Activated CD4-positive, alpha-beta T cell treated with anti-CD3 and anti-CD28 coated beads for 36 hours (primary cell): ENCODE data around the gene ZNF519. TPM values are rescaled to one million over a fixed set of nuclear protein-coding genes. Genes with fewer than 3 reads are reported as not detected.
A peak's percentile ranks its signal among the peaks of the same experiment; 100 is the strongest.

Experiments
- ATAC-seq: fragments of 200-7000 bp; cut with Tn5 transposase; one replicate; pipeline ENCODE4 v1.10.0; 2021; ENCODE audit warnings: mild to moderate bottlenecking, moderate library complexity
- CTCF ChIA-PET: fragments of 350-600 bp; sonication (Branson Sonifier 250); formaldehyde crosslinking; loops from one replicate; lab custom pipeline; 2021; ENCODE audit warnings: antibody characterized with exemption; lab: Charles Lee
- POLR2A ChIA-PET: fragments of 350-600 bp; sonication (Branson Sonifier 250); formaldehyde crosslinking; loops from one replicate; lab custom pipeline; 2021; ENCODE audit warnings: antibody characterized with exemption, inconsistent platforms; lab: Charles Lee
- DNase-seq: peaks from one replicate; pipeline ENCODE4 v3.0.0-alpha.2; 2020
- H3K27ac Mint-ChIP-seq: one replicate; pipeline ENCODE4 v1.8.0; 2021; ENCODE audit warnings: mixed read lengths
- H3K27me3 Mint-ChIP-seq: one replicate; pipeline ENCODE4 v1.8.0; 2021; ENCODE audit warnings: mixed read lengths
- H3K36me3 Mint-ChIP-seq: one replicate; pipeline ENCODE4 v1.8.0; 2021; ENCODE audit warnings: low read depth, mixed read lengths
- H3K4me1 Mint-ChIP-seq: one replicate; pipeline ENCODE4 v1.8.0; 2021; ENCODE audit warnings: mixed read lengths
- H3K4me3 Mint-ChIP-seq: one replicate; pipeline ENCODE4 v1.8.0; 2021; ENCODE audit warnings: mild to moderate bottlenecking, moderate library complexity, mixed read lengths
- H3K9me3 Mint-ChIP-seq: one replicate; pipeline ENCODE4 v1.8.0; 2021; ENCODE audit warnings: low read depth, mixed read lengths
- intact Hi-C, 2 experiments: fragments of 100-400 bp; cut with DNase I in 1 of 2; cut with micrococcal nuclease in 1 of 2; formaldehyde crosslinking; loops; one replicate each; pipeline versions ENCODE4 v1.14.2 to v1.15.1; 2022 to 2024; cut with DNase I, micrococcal nuclease
- total RNA-seq, 2 experiments: library from RNA; stranded (reverse); gene quantifications; one replicate each; pipeline ENCODE4 v1.2.3, GENCODE V29; 2021

ZNF519 gene
- total RNA-seq, 2 experiments from 2014 or later = 14.5 to 16.3 TPM

DNA sequence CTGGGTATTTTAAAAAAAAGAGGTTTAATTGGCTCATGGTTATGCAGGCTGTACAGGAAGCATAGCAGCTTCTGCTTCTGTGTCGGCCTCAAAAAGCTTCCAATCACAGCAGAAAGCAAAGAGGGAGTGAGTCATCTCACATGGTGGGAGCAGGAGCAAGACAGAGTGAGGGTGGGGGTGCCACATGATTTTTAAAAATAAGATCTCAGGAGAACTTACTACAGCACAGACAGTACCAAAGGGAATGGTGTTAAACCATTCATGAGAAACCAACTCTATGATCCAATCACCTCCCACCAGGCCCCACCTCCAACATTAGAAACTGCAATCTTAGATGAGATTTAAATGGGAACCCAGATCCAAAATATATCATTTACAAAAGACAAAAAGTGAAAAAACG is 14.6 kb downstream of the ZNF519 start:
- intact Hi-C loops = no loop called here
- Mint-ChIP-seq H3K4me1 (no peaks in the 10 kb centered on the region), H3K9me3 (peaks cover 6% of the 10 kb centered on the region), H3K27me3 (no peaks in the 10 kb centered on the region), H3K36me3 (peaks cover 32% of the 10 kb centered on the region), H3K4me3 (no peak overlapping the region), H3K27ac (no peak overlapping the region)
- ChIA-PET CTCF (no interaction called here), POLR2A (no interaction called here)
- DNase-seq (no peak), ATAC-seq (no peak)

DNA sequence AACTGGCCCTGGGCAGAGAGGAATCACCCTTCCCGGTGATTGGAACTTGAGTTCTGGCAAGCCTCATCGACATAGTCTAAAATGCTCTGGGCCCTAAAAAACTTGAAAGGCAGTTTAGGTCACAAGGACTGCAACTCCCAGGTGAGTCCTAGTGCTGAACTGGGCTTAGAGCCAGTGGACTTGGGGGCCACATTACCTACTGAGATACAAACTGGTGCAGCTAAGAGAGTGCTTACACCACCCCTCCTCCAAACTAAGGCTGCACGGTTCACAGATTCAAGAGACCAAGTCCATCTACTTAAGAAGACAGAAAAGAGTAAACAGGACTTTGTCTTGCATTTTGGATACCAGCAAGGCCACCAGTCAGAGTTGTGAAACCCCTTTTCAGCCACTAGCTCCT is 25.3 kb downstream of the ZNF519 start:
- ChIA-PET CTCF (no interaction called here), POLR2A (no interaction called here)
- no peak overlapping the region for H3K4me3 Mint-ChIP-seq
- no peaks in the 10 kb centered on the region for H3K4me1 Mint-ChIP-seq
- H3K36me3 Mint-ChIP-seq = peaks cover 56% of the 10 kb centered on the region
- no peaks in the 10 kb centered on the region for H3K27me3 Mint-ChIP-seq
- intact Hi-C loops = no loop called here
- DNase-seq (no peak), ATAC-seq (no peak)
- no peak overlapping the region for H3K27ac Mint-ChIP-seq
- H3K9me3 Mint-ChIP-seq = peaks cover 38% of the 10 kb centered on the region

DNA sequence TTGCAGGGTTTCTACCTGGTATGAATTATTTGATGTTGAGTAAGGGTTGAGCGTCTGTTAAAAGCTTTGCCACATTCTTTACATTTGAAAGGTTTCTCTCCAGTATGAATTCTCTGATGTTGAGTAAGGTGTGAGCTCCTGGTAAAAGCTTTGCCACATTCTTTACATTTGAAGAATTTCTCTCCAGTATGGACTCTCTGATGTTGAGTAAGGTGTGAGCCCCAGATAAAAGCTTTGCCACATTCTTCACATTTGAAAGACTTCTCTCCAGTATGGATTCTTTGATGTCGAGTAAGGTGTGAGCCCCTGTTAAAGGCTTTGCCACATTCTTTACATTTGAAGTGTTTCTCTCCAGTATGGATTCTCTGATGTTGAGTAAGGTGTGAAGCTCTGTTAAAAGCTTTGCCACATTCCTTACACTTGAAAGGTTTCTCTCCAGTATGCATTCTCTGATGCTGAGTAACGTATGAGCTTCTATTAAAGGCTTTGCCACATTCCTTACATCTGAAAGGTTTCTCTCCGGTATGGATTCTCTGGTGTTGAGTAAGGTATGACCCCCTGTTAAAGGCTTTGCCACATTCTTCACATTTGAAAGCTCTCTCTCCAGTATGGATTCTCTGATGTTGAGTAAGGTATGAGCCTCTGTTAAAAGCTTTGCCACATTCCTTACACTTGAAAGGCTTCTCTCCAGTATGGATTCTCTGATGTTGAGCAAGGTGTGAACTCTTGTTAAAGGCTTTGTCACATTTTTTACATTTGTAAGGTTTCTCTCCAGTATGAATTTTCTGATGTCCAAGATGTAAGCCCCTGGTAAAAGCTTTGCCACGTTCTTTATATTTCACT is 27.1 kb downstream of the ZNF519 start:
- DNase-seq (no peak), ATAC-seq (no peak)
- Mint-ChIP-seq H3K27me3 (no peaks in the 10 kb centered on the region), H3K9me3 (peaks cover 31% of the 10 kb centered on the region), H3K4me1 (peaks cover 12% of the 10 kb centered on the region), H3K4me3 (no peak overlapping the region), H3K27ac (no peak overlapping the region), H3K36me3 (peaks cover 62% of the 10 kb centered on the region)
- CTCF ChIA-PET = no interaction called here
- POLR2A ChIA-PET = no interaction called here
- intact Hi-C loops = no loop called here

DNA sequence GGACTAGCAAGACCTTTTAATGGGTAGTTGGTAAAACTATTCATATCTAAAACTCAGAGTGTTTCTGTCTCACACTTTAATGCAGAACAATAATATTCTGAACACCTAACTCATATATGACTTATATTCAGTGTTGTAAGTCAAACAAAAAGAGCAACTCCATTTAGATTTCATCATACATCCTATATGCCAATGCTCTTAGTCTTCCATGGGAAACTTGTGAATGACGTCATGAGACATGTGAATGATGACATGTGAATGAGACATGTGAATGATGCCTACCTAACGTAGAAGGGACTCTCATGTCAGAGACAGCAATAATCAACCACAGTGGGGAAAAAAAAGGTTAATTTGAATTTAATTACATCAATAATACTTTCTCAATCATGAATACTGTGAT is 28.0 kb downstream of the ZNF519 start:
- CTCF ChIA-PET = no interaction called here
- peaks cover 59% of the 10 kb centered on the region for H3K36me3 Mint-ChIP-seq
- H3K4me3 Mint-ChIP-seq = no peak overlapping the region
- ATAC-seq (no peak), DNase-seq (no peak)
- H3K9me3 Mint-ChIP-seq = peaks cover 27% of the 10 kb centered on the region
- POLR2A ChIA-PET = no interaction called here
- H3K27me3 Mint-ChIP-seq = no peaks in the 10 kb centered on the region
- intact Hi-C loops = no loop called here
- peaks cover 12% of the 10 kb centered on the region for H3K4me1 Mint-ChIP-seq
- H3K27ac Mint-ChIP-seq = no peak overlapping the region

DNA sequence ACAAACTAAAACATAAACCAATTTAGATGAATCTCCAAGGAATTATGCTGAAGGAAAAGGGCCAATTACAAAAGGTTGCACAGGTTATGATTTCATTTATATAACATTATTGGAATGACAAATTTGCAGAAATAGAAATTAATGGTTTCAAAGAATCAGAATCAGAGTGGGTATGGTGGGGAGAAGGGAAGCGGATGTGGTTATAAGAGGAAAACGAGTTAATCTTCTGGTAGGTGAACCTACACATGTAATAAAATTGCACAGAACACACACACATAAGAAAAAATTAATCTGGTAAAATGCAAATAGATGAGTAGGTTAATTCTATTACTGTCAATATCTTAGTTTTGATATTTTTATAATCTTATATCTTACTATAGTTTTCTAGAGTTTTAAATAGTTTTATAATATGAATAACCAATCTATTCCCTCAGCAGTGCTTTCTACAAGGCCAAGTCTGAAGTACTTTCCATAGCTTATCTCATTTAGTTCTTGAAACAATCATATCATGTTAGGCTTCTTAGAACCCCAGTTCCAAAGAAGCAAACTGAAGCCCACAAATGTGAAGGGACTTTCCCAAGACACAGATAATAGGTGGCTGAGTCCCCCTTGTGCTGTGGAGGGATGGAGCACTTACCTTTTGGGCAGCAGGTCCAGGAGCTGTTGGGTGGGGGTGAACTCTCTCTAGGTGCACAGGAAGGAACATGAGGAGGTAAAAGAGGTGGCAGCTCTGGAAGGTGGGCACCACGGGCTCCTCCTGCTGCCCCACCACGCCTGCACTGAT is 31.5 kb downstream of the ZNF519 start:
- intact Hi-C loops = no loop called here
- Mint-ChIP-seq H3K27ac (peak overlapping the region; percentile 58), H3K4me1 (peaks cover 19% of the 10 kb centered on the region), H3K4me3 (no peak overlapping the region), H3K27me3 (no peaks in the 10 kb centered on the region), H3K36me3 (peaks cover 40% of the 10 kb centered on the region), H3K9me3 (peaks cover 15% of the 10 kb centered on the region)
- peak; percentile 33 for ATAC-seq
- POLR2A ChIA-PET = no interaction called here
- DNase-seq = no peak
- CTCF ChIA-PET = no interaction called here

DNA sequence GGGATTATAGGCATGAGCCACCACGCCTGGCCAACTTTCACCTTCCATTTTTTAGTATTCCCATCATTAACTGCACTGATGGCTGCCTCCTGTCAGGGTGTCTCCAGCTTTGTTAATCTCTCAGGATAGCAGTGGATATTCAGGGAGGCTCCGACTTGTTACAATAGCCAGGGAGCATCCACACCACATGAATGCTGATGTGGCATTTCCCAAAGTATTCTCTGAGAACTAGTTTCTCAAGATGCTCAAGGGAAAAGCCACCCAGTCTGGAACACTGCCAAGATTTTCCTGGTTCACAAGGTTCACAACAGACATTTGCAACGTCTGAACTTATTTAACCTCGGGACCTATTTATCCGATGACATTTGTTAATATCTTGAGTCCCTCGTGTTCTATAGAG is 33.8 kb downstream of the ZNF519 start:
- H3K27ac Mint-ChIP-seq = no peak overlapping the region
- H3K27me3 Mint-ChIP-seq = no peaks in the 10 kb centered on the region
- H3K36me3 Mint-ChIP-seq = peaks cover 25% of the 10 kb centered on the region
- ChIA-PET POLR2A (no interaction called here), CTCF (no interaction called here)
- intact Hi-C loops = no loop called here
- peaks cover 2% of the 10 kb centered on the region for H3K9me3 Mint-ChIP-seq
- peaks cover 19% of the 10 kb centered on the region for H3K4me1 Mint-ChIP-seq
- DNase-seq (no peak), ATAC-seq (no peak)
- H3K4me3 Mint-ChIP-seq = no peak overlapping the region

DNA sequence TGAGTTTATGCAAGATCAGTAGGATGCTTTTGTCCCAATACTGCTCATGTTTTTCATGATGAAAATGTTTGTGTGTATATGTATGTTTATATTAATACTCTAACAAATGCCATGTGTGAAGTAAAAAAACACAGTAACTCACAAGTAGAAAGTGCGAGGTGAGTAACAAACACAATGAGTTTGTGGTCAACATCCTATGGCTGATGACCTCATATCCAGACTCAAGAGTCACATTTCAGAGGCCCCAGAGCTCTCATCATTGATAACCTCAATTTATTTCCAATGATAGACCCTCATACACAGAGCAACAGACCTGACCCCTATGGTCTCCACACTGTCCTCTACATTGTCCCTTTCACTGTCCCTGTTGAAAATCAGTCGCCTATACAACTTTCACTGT is 34.5 kb downstream of the ZNF519 start:
- intact Hi-C loops = no loop called here
- peaks cover 23% of the 10 kb centered on the region for H3K36me3 Mint-ChIP-seq
- ATAC-seq (peak; percentile 58), DNase-seq (no peak)
- H3K4me3 Mint-ChIP-seq = no peak overlapping the region
- H3K9me3 Mint-ChIP-seq = no peaks in the 10 kb centered on the region
- ChIA-PET POLR2A (no interaction called here), CTCF (no interaction called here)
- H3K27me3 Mint-ChIP-seq = no peaks in the 10 kb centered on the region
- no peak overlapping the region for H3K27ac Mint-ChIP-seq
- peaks cover 19% of the 10 kb centered on the region for H3K4me1 Mint-ChIP-seq

DNA sequence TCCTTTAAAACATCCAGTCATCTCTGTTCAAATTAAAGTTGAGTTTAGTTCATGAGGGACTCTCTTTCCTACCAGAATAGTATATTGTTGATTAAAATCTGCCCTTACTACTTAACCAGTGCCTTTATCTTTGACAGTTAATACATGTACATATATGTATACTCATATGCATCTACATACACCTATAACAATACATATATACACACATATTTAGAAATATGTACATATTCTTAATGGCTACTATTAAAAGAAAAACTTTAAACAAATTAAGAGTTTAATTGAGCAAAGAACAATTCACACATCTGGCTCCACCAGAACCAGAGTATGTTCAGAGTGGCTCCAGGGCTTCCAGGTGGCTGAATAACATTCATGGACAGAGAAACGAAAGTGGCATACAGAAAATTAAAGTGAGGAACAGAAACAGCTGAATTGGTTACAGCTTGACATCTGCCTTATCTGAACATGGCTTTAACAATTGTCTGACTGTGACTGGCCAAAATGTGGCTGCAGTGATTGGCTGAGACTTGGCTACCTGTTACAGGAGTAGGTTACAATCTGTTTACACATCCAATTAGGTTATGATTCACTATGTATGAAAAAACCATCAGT is 38.8 kb downstream of the ZNF519 start:
- H3K4me3 Mint-ChIP-seq = no peak overlapping the region
- CTCF ChIA-PET = interaction anchor here (0.9 to 1.0 kb wide), 2 partner anchors 225 to 280 kb away, joined by 3 read pairs; no protein-coding TSS in a partner anchor
- H3K36me3 Mint-ChIP-seq = peaks cover 7% of the 10 kb centered on the region
- H3K27ac Mint-ChIP-seq = no peak overlapping the region
- no peak for ATAC-seq
- POLR2A ChIA-PET = no interaction called here
- DNase-seq = no peak
- H3K4me1 Mint-ChIP-seq = peaks cover 7% of the 10 kb centered on the region
- H3K9me3 Mint-ChIP-seq = no peaks in the 10 kb centered on the region
- intact Hi-C loops = no loop called here
- no peaks in the 10 kb centered on the region for H3K27me3 Mint-ChIP-seq

DNA sequence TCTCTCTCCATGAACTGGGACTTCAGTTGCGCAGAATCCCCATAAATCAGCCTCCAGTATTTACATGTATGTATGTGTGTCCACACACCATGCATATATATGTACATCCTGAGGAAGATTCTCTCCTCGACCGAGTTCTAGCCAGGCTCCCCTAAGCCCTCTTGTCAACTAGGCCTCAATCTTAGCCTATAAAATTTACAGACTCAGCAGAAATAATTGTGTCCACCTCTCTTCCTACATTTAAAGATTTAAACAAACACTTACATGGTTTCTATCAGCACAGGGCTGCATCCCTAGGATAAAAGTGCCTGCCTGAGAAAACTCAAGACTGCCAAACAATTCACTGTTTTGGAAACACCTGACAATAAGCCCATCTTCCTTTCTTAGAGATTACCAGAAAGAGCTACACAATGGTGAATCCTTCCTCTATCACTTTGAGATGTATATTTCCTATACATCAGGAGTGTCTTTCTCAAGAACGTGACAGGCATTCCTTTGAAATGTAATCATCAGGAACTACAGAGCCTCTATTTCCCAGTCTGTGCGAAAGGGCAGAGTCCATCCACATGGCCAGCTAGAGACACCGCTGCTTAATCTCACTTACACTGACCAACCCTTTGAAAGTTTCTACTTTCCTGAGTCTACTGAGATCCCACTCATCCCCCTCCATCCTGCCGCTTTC is 39.5 kb downstream of the ZNF519 start:
- Mint-ChIP-seq H3K4me3 (no peak overlapping the region), H3K36me3 (peaks cover 5% of the 10 kb centered on the region), H3K27me3 (peaks cover under 1% of the 10 kb centered on the region), H3K4me1 (peaks cover 2% of the 10 kb centered on the region), H3K27ac (no peak overlapping the region), H3K9me3 (no peaks in the 10 kb centered on the region)
- DNase-seq (no peak), ATAC-seq (no peak)
- intact Hi-C loops = no loop called here
- POLR2A ChIA-PET = no interaction called here
- CTCF ChIA-PET = no interaction called here

DNA sequence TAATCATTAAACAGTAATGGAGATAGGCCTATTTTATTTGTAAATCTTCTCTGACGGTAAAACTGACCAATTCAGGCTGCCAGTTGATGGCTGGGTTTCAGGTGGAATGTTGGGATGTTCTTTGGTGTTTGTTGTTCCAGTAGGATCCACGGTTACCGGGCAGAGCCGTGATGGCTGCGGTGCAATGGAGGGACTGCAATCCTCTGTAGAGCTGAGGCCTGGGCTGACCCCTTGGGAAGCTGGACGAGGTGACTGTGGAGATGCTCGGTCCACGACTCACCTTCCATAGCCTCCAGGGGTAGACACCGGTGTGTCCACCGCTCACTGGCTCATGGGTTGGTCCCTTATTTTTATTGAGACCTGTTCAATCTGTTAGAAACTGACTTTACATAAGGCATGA is 42.5 kb downstream of the ZNF519 start:
- H3K27me3 Mint-ChIP-seq = peaks cover 2% of the 10 kb centered on the region
- no peak overlapping the region for H3K4me3 Mint-ChIP-seq
- no peaks in the 10 kb centered on the region for H3K36me3 Mint-ChIP-seq
- intact Hi-C loops = loop anchor here in 1 of 2 experiments (5.0 kb wide), 1 partner anchor 277 kb away; no protein-coding TSS in a partner anchor
- no peak for ATAC-seq
- CTCF ChIA-PET = no interaction called here
- no peak overlapping the region for H3K27ac Mint-ChIP-seq
- no peaks in the 10 kb centered on the region for H3K9me3 Mint-ChIP-seq
- POLR2A ChIA-PET = no interaction called here
- DNase-seq = no peak
- no peaks in the 10 kb centered on the region for H3K4me1 Mint-ChIP-seq

DNA sequence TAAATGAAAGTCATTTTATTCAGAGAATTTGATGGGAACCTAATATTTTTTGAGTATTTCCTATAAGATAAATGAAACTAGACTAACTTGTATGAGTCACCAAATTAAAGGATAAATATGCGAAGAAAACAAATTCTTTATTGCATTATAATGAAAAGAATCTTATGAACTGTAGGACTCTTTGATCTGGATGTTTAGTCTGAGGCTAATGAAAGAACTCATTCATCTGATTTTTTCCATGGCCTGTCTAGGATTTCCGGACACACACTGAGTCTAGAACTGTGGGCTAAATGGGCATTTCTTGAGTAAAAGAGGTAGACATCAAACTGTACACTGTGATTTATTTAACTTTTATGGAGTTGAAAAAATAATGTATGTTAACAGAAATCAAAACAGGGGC is 43.0 kb downstream of the ZNF519 start:
- POLR2A ChIA-PET = no interaction called here
- H3K9me3 Mint-ChIP-seq = no peaks in the 10 kb centered on the region
- ATAC-seq (no peak), DNase-seq (no peak)
- no peaks in the 10 kb centered on the region for H3K36me3 Mint-ChIP-seq
- intact Hi-C loops = loop anchor here in 1 of 2 experiments (5.0 kb wide), 1 partner anchor 277 kb away; no protein-coding TSS in a partner anchor
- no peak overlapping the region for H3K4me3 Mint-ChIP-seq
- H3K4me1 Mint-ChIP-seq = no peaks in the 10 kb centered on the region
- CTCF ChIA-PET = interaction anchor here (4.8 kb wide), 1 partner anchor 276 kb away, joined by 50 read pairs; no protein-coding TSS in a partner anchor
- peaks cover 2% of the 10 kb centered on the region for H3K27me3 Mint-ChIP-seq
- no peak overlapping the region for H3K27ac Mint-ChIP-seq
